Stimulated activated CD4-positive, alpha-beta T cell treated with anti-CD3 and anti-CD28 coated beads, Interleukin-1b, Interleukin-23, amount 100 ng/mL, for 4 hours (primary cell): Measurements from ENCODE around the gene TDRD7.
A peak's percentile ranks its signal among the peaks of the same experiment; 100 is the strongest.
"Not testable (repeated sequence)": the region's sequence is repeated elsewhere in the genome, so short reads cannot be mapped to it uniquely, and the experiment has no call there.

ENCODE experiments used
- DNase-seq, 2 donors: peaks; one replicate each; pipeline ENCODE4 v3.0.0-alpha.2; 2020; ENCODE audit warnings: low read depth in 2 of 2

The TDRD7 gene

GRCh38 chr9:97479496-97480159 is 67.7 kb downstream of the TDRD7 start:
- no peak for DNase-seq

DNA sequence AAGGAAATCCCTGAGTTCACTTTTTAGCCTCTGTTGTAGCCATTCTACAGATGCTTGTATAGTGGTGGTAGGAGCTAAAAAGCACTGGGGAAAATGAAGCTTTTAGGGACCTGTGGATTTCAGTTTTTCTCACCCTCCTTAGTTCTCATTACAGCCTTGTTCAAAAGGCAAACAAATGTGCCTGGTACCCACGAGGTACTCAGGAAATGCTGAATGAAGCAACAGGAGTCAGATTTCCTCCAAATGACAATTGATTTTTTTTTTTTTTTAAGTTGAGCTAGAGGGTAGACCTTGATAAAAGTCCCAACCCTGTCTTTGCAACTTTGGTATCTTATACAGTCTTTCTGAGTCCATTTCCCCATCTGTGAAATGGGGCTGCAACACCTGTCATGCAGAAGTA is 68.3 kb downstream of the TDRD7 start:
- no peak for DNase-seq

DNA sequence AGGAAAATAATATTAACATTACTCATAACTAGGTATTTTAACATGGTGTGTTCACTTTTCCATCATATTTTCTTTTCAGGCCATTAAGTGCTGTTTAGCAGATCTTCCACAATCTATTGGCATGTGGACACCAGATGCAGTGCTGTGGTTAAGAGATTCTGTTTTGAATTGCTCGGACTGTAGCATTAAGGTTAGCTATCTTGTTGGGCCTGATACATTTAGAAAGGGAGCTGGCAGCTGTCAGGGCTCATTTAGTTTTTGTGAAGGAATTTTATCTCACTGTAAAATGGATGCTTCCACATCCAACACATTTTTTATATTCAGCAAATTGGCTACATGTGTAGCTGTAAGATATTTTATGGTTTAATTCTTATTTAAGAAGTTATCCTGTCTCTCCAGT is 68.9 kb downstream of the TDRD7 start:
- DNase-seq = no peak

- DNase-seq = no peak
These were observed 72.2 kb downstream of the TDRD7 start for GRCh38 chr9:97484134-97484533.

DNA sequence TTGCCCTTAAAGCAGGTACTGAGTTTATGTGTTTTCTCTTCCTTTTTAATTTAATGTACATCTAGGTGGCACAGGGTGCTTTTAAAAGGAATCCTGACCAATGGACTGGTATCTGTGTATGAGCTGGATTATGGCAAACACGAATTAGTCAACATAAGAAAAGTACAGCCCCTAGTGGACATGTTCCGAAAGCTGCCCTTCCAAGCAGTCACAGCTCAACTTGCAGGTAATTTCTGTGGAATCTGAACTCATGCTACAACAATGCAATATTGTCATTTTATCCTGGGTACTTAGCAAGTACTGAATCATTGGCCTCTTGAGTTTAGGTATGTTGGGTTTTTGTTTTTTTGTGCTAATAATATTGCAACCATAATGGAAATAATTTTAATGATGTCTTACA is 75.2 kb downstream of the TDRD7 start:
- DNase-seq = no peak

DNA sequence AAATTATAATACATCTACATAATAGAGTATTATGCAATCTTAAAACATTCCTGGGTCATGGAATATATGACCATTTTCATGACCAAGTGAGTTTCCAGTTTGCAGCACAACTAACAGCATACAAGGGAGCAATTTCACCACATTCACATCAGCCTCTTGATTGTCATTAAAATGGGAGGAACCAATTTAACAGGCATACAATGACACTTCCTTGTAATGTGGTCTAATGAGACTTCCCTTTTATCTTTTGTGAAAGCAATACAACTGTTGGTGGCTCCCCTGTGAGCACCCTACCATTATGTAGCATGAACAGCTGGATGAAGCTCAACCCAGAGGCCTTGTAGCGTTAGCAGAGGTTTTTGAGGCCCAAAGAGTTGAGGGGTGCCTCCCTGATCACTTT is 76.0 kb downstream of the TDRD7 start:
- DNase-seq = no peak

GRCh38 chr9:97491216-97491999 is 79.5 kb downstream of the TDRD7 start:
- no peak for DNase-seq

GRCh38 chr9:97497558-97498375 is 85.9 kb downstream of the TDRD7 start:
- DNase-seq = not testable (repeated sequence)

DNA sequence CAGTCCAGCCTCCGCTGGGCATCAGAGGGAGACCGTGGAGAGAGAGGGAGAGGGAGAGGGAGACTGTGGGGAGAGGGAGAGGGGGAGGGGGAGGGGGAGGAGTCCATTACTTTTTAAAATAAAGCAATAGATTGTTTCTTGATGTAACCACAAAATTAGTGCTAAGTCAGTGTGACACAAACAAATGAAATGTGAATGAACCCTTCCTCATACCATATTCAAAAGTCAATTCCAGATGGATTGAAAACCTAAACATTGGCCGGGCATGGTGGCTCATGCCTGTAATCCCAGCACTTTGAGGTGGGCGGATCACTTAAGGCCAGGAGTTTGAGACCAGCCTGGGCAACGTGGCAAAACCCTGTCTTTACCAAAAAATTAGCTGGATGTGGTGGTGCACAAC is 87.0 kb downstream of the TDRD7 start:
- DNase-seq = not testable (repeated sequence)

- DNase-seq = no peak
These were observed 88.4 kb downstream of the TDRD7 start for GRCh38 chr9:97500263-97500662.

DNA sequence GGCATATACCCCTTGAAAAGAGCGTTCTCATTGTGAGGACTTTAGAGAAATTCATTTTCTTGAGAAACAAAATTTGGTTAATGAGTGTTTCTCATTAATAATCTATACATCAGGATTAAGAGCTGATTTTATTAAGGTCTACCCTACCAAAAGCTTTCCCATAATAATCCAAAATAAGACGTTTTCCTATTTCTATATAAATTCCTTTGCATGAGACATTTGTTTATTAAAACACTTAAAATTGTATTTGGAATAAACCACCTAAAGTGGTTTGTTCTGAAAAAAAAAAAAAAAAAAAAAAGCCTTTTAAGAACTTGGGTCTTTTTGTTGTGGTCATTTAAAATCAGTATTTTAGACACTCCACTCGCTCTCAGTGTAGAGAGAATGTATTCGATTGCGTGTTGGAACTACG is 88.9 kb downstream of the TDRD7 start:
- no peak for DNase-seq

DNA sequence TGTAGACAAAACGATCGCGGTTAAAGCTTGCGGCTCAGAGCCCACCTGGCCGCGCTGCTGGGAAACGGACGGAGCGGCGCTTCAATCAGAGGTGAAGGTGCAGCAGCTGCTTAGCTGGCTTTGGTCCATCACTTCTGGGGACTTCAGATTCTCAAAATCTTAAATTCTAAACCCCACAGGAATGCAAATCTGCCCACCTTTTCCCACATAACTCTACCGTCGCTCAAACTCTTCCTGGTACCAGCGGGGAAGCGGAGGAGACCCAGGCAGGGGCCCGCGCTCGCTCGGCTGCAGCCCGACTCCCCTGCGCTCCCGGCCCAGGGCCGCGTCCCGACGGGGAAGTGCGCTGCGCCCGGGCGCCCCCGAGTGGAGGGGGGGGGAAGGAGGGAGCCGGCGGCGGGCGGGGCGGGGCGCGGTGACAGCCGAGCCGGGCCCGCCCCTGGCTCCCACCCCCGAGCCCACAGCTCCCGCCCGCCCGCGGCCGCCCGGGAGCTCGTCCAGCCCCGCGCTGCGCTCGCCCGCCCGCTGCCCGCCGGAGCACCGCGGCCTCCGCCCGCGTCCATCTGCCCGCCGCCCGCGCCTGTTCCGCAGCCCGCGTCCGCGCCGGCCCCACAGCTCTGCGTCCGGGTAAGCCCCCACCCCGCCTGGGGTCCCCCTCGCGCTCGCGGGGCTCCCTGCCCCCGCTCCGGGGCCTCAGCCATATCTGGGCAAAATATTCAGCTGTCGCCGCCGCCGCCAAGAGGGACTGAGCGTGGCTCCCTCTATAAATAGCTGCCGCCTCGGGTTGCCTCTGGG is 89.5 kb downstream of the TDRD7 start, which contains the start of gene TMOD1:
Gene TMOD1, plus strand, starts transcription at position 490 of the 795 bp plus-strand sequence. CDS start 22,523 bp downstream, outside the sequence.
- peak; percentile 14 to 44 for DNase-seq

DNA sequence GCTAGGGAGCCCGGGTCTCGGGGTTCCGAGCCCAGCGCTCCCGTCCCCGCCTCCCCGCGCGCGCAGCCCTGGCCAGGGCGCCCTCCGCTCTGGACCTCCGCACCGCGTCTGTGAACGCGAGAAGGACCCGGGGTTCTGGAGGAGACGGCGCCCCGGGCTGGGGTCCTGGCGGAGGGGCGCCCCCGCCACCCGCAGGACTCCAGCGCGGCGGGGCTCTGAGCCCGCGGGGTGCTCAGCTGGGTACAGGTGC is 90.0 kb downstream of the TDRD7 start:
- no peak for DNase-seq

- DNase-seq = no peak
These were observed 90.5 kb downstream of the TDRD7 start for GRCh38 chr9:97502222-97502983.

- DNase-seq = no peak
These were observed 91.3 kb downstream of the TDRD7 start for GRCh38 chr9:97502984-97503861.

DNA sequence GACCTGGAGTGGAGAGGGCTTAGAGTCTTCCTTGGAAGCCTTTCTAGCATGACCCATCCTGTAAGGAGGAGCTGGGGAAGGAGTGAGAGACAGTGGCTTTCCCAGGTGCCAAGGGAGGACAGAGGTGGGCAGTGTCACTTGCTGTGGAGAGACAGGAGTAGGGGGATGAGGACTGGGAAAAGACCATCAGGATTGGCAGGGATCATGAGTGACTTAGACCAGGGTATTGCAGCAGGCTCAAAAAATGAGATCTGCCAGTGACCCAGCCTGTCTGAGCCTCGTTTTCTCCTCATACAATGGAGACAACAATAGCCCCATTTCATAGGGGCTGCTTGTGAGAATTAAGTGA is 91.9 kb downstream of the TDRD7 start:
- DNase-seq = no peak

GRCh38 chr9:97504381-97505216 is 92.7 kb downstream of the TDRD7 start:
- no peak for DNase-seq

DNA sequence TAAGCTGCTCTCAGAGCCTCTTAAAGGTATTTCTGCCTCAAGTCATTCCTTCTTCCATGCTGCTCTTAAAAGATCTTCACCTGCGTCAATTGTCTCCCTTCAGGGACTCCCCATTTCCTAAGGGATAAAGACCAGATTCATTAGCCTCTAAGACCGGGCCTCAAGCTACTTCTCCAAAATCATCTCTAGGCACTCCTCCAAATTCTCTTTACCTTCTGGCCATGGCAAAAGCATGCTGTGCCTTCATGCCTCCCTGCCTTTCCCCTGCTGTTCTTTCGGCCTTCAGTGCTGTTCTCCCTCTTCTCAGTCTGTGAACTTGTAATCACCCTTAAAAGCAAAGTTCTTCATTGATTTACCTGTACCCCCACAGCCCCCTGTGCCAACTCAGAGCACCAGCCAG is 93.9 kb downstream of the TDRD7 start:
- DNase-seq = no peak

DNA sequence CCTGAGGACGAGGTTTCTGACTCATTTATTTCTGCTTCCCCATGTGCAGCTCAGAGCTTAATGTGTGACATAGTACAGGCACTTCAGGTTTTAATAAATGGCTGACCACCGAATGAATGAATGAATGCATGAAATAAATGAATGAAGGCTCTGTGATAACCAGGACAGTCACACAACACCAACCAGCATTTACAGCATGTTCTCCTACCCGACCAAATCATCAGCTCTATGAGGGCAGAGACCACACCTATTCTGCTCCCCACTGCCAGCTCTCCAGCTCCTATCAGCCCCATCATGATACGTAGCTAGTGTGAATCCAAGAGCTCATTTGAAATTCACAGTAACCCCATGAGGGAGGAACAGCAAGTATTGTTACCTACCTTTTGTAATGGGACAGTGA is 94.4 kb downstream of the TDRD7 start:
- DNase-seq = no peak
